Sigmoid colon (tissue), 4 donors: Measurements from ENCODE around the gene EDEM1.

Experiments used
- POLR2A ChIP-seq, 2 donors: fragments of 450-650 bp; IDR thresholded peaks; one replicate each; pipeline ENCODE4 v1.6.1; 2016; ENCODE audit warnings: antibody characterized with exemption in 2 of 2, mild to moderate bottlenecking in 2 of 2, moderate library complexity in 2 of 2
- POLR2AphosphoS5 ChIP-seq, 4 donors: sonication (generic); formaldehyde crosslinking; IDR thresholded peaks; one replicate each; pipeline ENCODE4 v1.6.1; 2017; ENCODE audit warnings: antibody characterized with exemption in 4 of 4
- TF ChIP-seq, protein P1 (sequence below), 4 experiments: fragments of 450-650 bp in 3 of 4; fragments of 200-600 bp in 1 of 4; IDR thresholded peaks; one replicate each; pipeline ENCODE4 v1.5.1; 2016 to 2019; ENCODE audit warnings: antibody characterized with exemption in 4 of 4, mild to moderate bottlenecking in 3 of 4, moderate library complexity in 2 of 4

DNA sequence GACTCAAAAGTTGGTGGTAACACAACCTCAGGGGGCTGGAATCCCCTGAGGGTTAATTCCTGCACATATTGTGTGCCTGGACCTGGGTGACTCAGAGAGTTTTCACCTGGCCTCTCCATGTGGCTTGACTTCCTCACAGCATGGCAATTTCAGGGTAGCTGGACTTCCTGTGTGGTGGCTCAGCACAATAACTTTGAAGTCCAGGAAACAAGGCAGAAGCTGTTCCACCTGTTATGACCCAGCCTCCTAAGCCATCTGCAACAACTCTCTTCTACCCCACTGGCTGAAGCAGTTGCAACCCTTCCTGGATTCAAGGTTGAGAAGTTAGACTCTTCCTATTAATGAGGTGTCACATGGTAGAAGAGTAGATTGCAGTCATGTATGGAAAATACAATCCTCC is 58.4 kb downstream of the EDEM1 start:
- TF ChIP-seq POLR2A (IDR thresholded peaks at IDR 0.05) = no peak
- TF ChIP-seq, protein P1, sequence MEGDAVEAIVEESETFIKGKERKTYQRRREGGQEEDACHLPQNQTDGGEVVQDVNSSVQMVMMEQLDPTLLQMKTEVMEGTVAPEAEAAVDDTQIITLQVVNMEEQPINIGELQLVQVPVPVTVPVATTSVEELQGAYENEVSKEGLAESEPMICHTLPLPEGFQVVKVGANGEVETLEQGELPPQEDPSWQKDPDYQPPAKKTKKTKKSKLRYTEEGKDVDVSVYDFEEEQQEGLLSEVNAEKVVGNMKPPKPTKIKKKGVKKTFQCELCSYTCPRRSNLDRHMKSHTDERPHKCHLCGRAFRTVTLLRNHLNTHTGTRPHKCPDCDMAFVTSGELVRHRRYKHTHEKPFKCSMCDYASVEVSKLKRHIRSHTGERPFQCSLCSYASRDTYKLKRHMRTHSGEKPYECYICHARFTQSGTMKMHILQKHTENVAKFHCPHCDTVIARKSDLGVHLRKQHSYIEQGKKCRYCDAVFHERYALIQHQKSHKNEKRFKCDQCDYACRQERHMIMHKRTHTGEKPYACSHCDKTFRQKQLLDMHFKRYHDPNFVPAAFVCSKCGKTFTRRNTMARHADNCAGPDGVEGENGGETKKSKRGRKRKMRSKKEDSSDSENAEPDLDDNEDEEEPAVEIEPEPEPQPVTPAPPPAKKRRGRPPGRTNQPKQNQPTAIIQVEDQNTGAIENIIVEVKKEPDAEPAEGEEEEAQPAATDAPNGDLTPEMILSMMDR (IDR thresholded peaks at IDR 0.05) = no peak
- TF ChIP-seq POLR2AphosphoS5 (IDR thresholded peaks at IDR 0.05) = no peak
